Endothelial cell of umbilical vein (primary cell): ENCODE results near the gene TRIM36. TPM values are rescaled to one million over a fixed set of nuclear protein-coding genes. Genes with fewer than 3 reads are reported as not detected.

Experiments used
- BruUV-seq: library from RNA; stranded (reverse); fragments of 400-500 nt; replicated peaks from 2 replicates; lab custom pipeline; 2021; lab: Mats Ljungman, UMichigan
- CTCF ChIA-PET: fragments of 300-600, 350-600 bp; sonication (Branson Sonifier 250); formaldehyde crosslinking; loops from one replicate; lab custom pipeline; 2021; ENCODE audit warnings: antibody characterized with exemption, inconsistent platforms; lab: Charles Lee
- POLR2A ChIA-PET: fragments of 300-600, 350-600 bp; sonication (Branson Sonifier 250); formaldehyde crosslinking; loops from one replicate; lab custom pipeline; 2021; ENCODE audit warnings: antibody characterized with exemption, inconsistent platforms; lab: Charles Lee
- DNase-seq: peaks from one replicate; pipeline ENCODE4 v3.0.0-alpha.2; 2011; ENCODE audit warnings: low read depth, low spot score
- FAIRE-seq: peaks from 2 replicates; lab custom pipeline; 2011; peaks lifted over from hg19 to GRCh38; lab: Jason Lieb, UNC
- H2AFZ ChIP-seq: 2 replicates; pipeline ENCODE4 v1.6.0; 2012; ENCODE audit warnings: low read depth, low read length, control low read depth, inconsistent platforms
- H3K27ac ChIP-seq: 2 replicates; pipeline ENCODE4 v1.5.1; 2011; ENCODE audit warnings: low read depth, mild to moderate bottlenecking, control low read depth, low read length, moderate library complexity; ENCODE audit not compliant: insufficient read depth
- H3K27me3 ChIP-seq, 2 experiments: 2 replicates each; pipeline versions ENCODE4 v1.6.0 to v1.6.1; 2011; ENCODE audit warnings: low read length in 2 of 2, mixed read lengths in 1 of 2; ENCODE audit not compliant: control insufficient read depth in 2 of 2, insufficient read depth in 2 of 2
- H3K36me3 ChIP-seq, 2 experiments: 2 replicates in 1 of 2; 3 replicates in 1 of 2; pipeline ENCODE4 v1.5.1; 2011; ENCODE audit warnings: low read length in 2 of 2, mild to moderate bottlenecking in 1 of 2, moderate library complexity in 1 of 2; ENCODE audit not compliant: control insufficient read depth in 2 of 2, insufficient read depth in 2 of 2; ENCODE audit errors: extremely low read depth in 1 of 2
- H3K4me1 ChIP-seq: 3 replicates; pipeline ENCODE4 v1.5.1; 2011; ENCODE audit warnings: mild to moderate bottlenecking, low read length; ENCODE audit not compliant: control insufficient read depth, insufficient read depth; ENCODE audit errors: extremely low read depth
- H3K4me2 ChIP-seq: 2 replicates; pipeline ENCODE4 v1.6.1; 2011; ENCODE audit warnings: low read length, control low read depth, mixed read lengths; ENCODE audit not compliant: insufficient read depth
- H3K4me3 ChIP-seq, 3 experiments: fragments of 200-600 bp in 1 of 3; sonication (generic), shearing (Covaris generic) in 1 of 3; replicated peaks in 1 of 3; 2 replicates each; pipeline ENCODE4 v1.5.1; 2011 to 2016; ENCODE audit warnings: control low read depth in 3 of 3, low read length in 3 of 3, mild to moderate bottlenecking in 2 of 3, inconsistent platforms in 1 of 3, low read depth in 1 of 3, moderate library complexity in 1 of 3; ENCODE audit not compliant: insufficient read depth in 1 of 3
- H3K79me2 ChIP-seq: 2 replicates; pipeline ENCODE4 v1.6.0; 2012; ENCODE audit warnings: low read length, inconsistent platforms; ENCODE audit not compliant: control insufficient read depth, insufficient read depth
- H3K9ac ChIP-seq: replicated peaks from 2 replicates; pipeline ENCODE3; 2011; ENCODE audit warnings: low read length, control low read depth; ENCODE audit not compliant: insufficient read depth; ENCODE audit errors: extremely low read depth
- H3K9me1 ChIP-seq: replicated peaks from 3 replicates; pipeline ENCODE4 v1.6.0; 2011; ENCODE audit warnings: mild to moderate bottlenecking, low read length; ENCODE audit not compliant: control insufficient read depth, insufficient read depth; ENCODE audit errors: extremely low read depth
- H3K9me3 ChIP-seq: replicated peaks from 2 replicates; pipeline ENCODE4 v1.5.1; 2012; ENCODE audit warnings: low read length, inconsistent platforms; ENCODE audit not compliant: control insufficient read depth, insufficient read depth
- H4K20me1 ChIP-seq: replicated peaks from 2 replicates; pipeline ENCODE3; 2011; ENCODE audit warnings: mild to moderate bottlenecking, low read length; ENCODE audit not compliant: control insufficient read depth, insufficient read depth; ENCODE audit errors: extremely low read depth
- CTCF ChIP-seq, 2 donors: IDR thresholded peaks; 1 replicate in 1 of 2; 2 replicates in 1 of 2; pipeline ENCODE4 v1.5.1; 2011; ENCODE audit warnings: low read length in 2 of 2, mild to moderate bottlenecking in 2 of 2, moderate library complexity in 2 of 2, control low read depth in 1 of 2, inconsistent platforms in 1 of 2, low read depth in 1 of 2; ENCODE audit not compliant: insufficient read depth in 1 of 2; ENCODE audit errors: extremely low read depth in 1 of 2
- EZH2 ChIP-seq: IDR thresholded peaks from 2 replicates; pipeline ENCODE4 v1.6.1; 2012; ENCODE audit warnings: borderline replicate concordance, low read depth, mild to moderate bottlenecking, moderate library complexity, low read length, inconsistent platforms; ENCODE audit not compliant: severe bottlenecking
- FOS ChIP-seq: IDR thresholded peaks from 2 replicates; pipeline ENCODE4 v1.6.1; 2011; ENCODE audit warnings: mild to moderate bottlenecking, low read length, moderate library complexity, borderline replicate concordance; ENCODE audit not compliant: insufficient read depth
- GATA2 ChIP-seq: IDR thresholded peaks from 2 replicates; pipeline ENCODE4 v1.7.0; 2011; ENCODE audit warnings: low read depth, mild to moderate bottlenecking, moderate library complexity, mixed read lengths, low read length; ENCODE audit not compliant: insufficient read length, insufficient read depth
- JUN ChIP-seq: IDR thresholded peaks from 2 replicates; pipeline ENCODE4 v1.6.1; 2011; ENCODE audit warnings: borderline replicate concordance, low read depth; ENCODE audit not compliant: insufficient read length, insufficient read depth
- MYC ChIP-seq: IDR thresholded peaks from one replicate; pipeline ENCODE4 v1.6.1; 2011; ENCODE audit warnings: mild to moderate bottlenecking, low read depth, low read length
- POLR2A ChIP-seq: IDR thresholded peaks from 2 replicates; pipeline ENCODE4 v1.6.1; 2012; ENCODE audit warnings: low read depth, mild to moderate bottlenecking, control low read depth, low read length
- POLR2AphosphoS5 ChIP-seq: IDR thresholded peaks from 2 replicates; pipeline ENCODE4 v1.6.1; 2012; ENCODE audit warnings: low read depth, mild to moderate bottlenecking, control low read depth, low read length, moderate library complexity; ENCODE audit not compliant: insufficient read depth
- dilution Hi-C: fragments of 300-500 bp; cut with MboI; formaldehyde crosslinking; loops from one replicate; pipeline ENCODE4 v1.15.0; 2019; ENCODE audit warnings: low sequenced_read_pairs; ENCODE audit not compliant: extremely low pct_ligation_motif_present
- intact Hi-C: fragments of 100-400 bp; cut with micrococcal nuclease; formaldehyde crosslinking; loops from one replicate; pipeline ENCODE4 v1.10.0; 2022
- polyA plus RNA-seq, 4 experiments: library from polyadenylated mRNA; depleted of rRNA in 3 of 4; stranded (reverse) in 3 of 4; unstranded in 1 of 4; fragments of >200 nt; gene quantifications; 2 replicates each; pipeline versions ENCODE4 v1.2.1 to v1.2.3, GENCODE V29; 2011 to 2012; ENCODE audit warnings: missing spikeins in 1 of 4
- total RNA-seq: library from RNA; stranded (reverse); gene quantifications from 2 replicates; pipeline ENCODE4 v1.2.3, GENCODE V29; 2021
- TF ChIP-seq, protein P1 (sequence below): IDR thresholded peaks from 2 replicates; pipeline ENCODE4 v1.6.1; 2011; ENCODE audit not compliant: insufficient read depth, insufficient read length

TRIM36 gene
- total and polyA plus RNA-seq, 2 donors (not counting 3 experiments of a cell fraction or from before 2014, with no cell fraction given) = 0.76 to 1.2 TPM

- Histone ChIP-seq H3K9me3 (no peaks in the 10 kb centered on the region), H3K27me3 (peaks cover 22 to 55% of the 10 kb centered on the region in 2 experiments), H3K79me2 (no peaks in the 10 kb centered on the region), H3K36me3 (no peaks in the 10 kb centered on the region), H3K4me2 (peak overlapping the region; percentile 64), H2AFZ (peak overlapping the region; percentile 43), H3K9me1 (no peaks in the 10 kb centered on the region), H3K4me1 (peaks cover 11% of the 10 kb centered on the region), H3K9ac (no peak overlapping the region), H3K4me3 (peak overlapping the region; percentile 14 to 61 (median 24)), H4K20me1 (no peaks in the 10 kb centered on the region), H3K27ac (no peak overlapping the region)
- FAIRE-seq (no peak), DNase-seq (peak; percentile 49)
- TF ChIP-seq GATA2 (no peak), MYC (no peak), POLR2AphosphoS5 (no peak), EZH2 (no peak), JUN (no peak), POLR2A (no peak), FOS (no peak), CTCF (IDR thresholded peaks at IDR 0.05; ENCODE audit: extremely low read depth in 1 of 2, insufficient read depth in 1 of 2, low read depth in 1 of 2, low read length in 2 of 2) (no peak)
- TF ChIP-seq, protein P1, sequence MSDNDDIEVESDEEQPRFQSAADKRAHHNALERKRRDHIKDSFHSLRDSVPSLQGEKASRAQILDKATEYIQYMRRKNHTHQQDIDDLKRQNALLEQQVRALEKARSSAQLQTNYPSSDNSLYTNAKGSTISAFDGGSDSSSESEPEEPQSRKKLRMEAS = no peak
- dilution Hi-C loops = no loop called here
- POLR2A ChIA-PET = no interaction called here
- intact Hi-C loops = loop anchor here (5.0 to 10.0 kb wide), 2 partner anchors 77 to 674 kb away; partner anchors contain the start of genes AP3S1 and ATG12
- CTCF ChIA-PET = interaction anchor here (0.7 to 1.4 kb wide), 4 partner anchors 12 to 1558 kb away, joined by 3 to 4 read pairs (median 4); no protein-coding TSS in a partner anchor
- no TSS peak for BruUV-seq
Observed at GRCh38 chr5:115170134-115170928, 623 bp upstream of the TRIM36 start.
